Epidermal melanocyte (primary cell): Measurements from ENCODE around the gene JCHAIN.

Experiments
- DNase-seq: peaks from one replicate; pipeline ENCODE4 v3.0.0; 2011; ENCODE audit warnings: low spot score; ENCODE audit not compliant: insufficient read length

Gene JCHAIN

GRCh38 chr4:70640192-70640591 is 26.1 kb downstream of the JCHAIN start:
- DNase-seq, result no peak

GRCh38 chr4:70637239-70637913 is 28.9 kb downstream of the JCHAIN start:
- DNase-seq, result no peak

GRCh38 chr4:70634482-70634881 is 31.8 kb downstream of the JCHAIN start:
- DNase-seq, result no peak

GRCh38 chr4:70632028-70632427 is 34.3 kb downstream of the JCHAIN start:
- no peak for DNase-seq

GRCh38 chr4:70630162-70630561 is 36.1 kb downstream of the JCHAIN start:
- no peak for DNase-seq

- DNase-seq, result no peak
These were observed 36.7 kb downstream of the JCHAIN start for GRCh38 chr4:70629469-70630090.

GRCh38 chr4:70628444-70628843 is 37.9 kb downstream of the JCHAIN start, which contains the start of gene ENAM:
Gene ENAM (plus strand): TSS chr4:70628744. CDS start chr4:70629501, 757 bp downstream.
- DNase-seq, result no peak

- DNase-seq, result no peak
These were observed 38.7 kb downstream of the JCHAIN start for GRCh38 chr4:70627620-70628019.

GRCh38 chr4:70624226-70624793 is 42.0 kb downstream of the JCHAIN start:
- DNase-seq, result no peak

GRCh38 chr4:70623323-70623722 is 43.0 kb downstream of the JCHAIN start:
- no peak for DNase-seq

GRCh38 chr4:70619778-70620177 is 46.5 kb downstream of the JCHAIN start:
- no peak for DNase-seq

GRCh38 chr4:70619288-70619687 is 47.0 kb downstream of the JCHAIN start:
- no peak for DNase-seq

- DNase-seq, result no peak
These were observed 52.1 kb downstream of the JCHAIN start for GRCh38 chr4:70614184-70614555.

GRCh38 chr4:70613306-70614183 is 52.8 kb downstream of the JCHAIN start:
- DNase-seq, result no peak

GRCh38 chr4:70608324-70608723 is 58.0 kb downstream of the JCHAIN start:
- no peak for DNase-seq

GRCh38 chr4:70607334-70607853 is 58.9 kb downstream of the JCHAIN start:
- DNase-seq, result no peak

GRCh38 chr4:70606459-70606858 is 59.8 kb downstream of the JCHAIN start:
- no peak for DNase-seq
